Fibroblast of lung (primary cell): ENCODE results near the gene CFAP74. TPM values are rescaled to one million over a fixed set of nuclear protein-coding genes. Genes with fewer than 3 reads are reported as not detected.

ENCODE experiments used
- DNase-seq, 2 donors: peaks; one replicate each; pipeline versions ENCODE4 v3.0.0 to v3.0.0-alpha.2; 2010; ENCODE audit warnings: low read depth in 2 of 2
- H2AFZ ChIP-seq: 2 replicates; pipeline ENCODE4 v1.5.1; 2012; ENCODE audit warnings: low read length, control low read depth, inconsistent platforms
- H3K27ac ChIP-seq: 2 replicates; pipeline ENCODE4 v1.5.1; 2011; ENCODE audit warnings: low read length, control low read depth; ENCODE audit not compliant: insufficient read depth
- H3K27me3 ChIP-seq: 2 replicates; pipeline ENCODE4 v1.5.1; 2011; ENCODE audit warnings: mild to moderate bottlenecking, low read length; ENCODE audit not compliant: control insufficient read depth, insufficient read depth
- H3K36me3 ChIP-seq: 2 replicates; pipeline ENCODE4 v1.5.1; 2011; ENCODE audit warnings: low read length; ENCODE audit not compliant: control insufficient read depth, insufficient read depth
- H3K4me1 ChIP-seq: 2 replicates; pipeline ENCODE4 v1.5.1; 2011; ENCODE audit warnings: low read length; ENCODE audit not compliant: control insufficient read depth, insufficient read depth; ENCODE audit errors: extremely low read depth
- H3K4me2 ChIP-seq: 2 replicates; pipeline ENCODE4 v1.5.1; 2011; ENCODE audit warnings: low read length, control low read depth; ENCODE audit not compliant: insufficient read depth; ENCODE audit errors: extremely low read depth
- H3K4me3 ChIP-seq, 4 experiments: fragments of 200-600 bp in 1 of 4; sonication (generic) in 1 of 4; replicated peaks in 1 of 4; 2 replicates each; pipeline ENCODE4 v1.5.1; 2011 to 2016; ENCODE audit warnings: low read length in 4 of 4, low read depth in 3 of 4, mild to moderate bottlenecking in 3 of 4, control low read depth in 2 of 4, inconsistent platforms in 1 of 4, mixed read lengths in 1 of 4; ENCODE audit not compliant: insufficient read depth in 1 of 4; ENCODE audit errors: control extremely low read depth in 1 of 4
- H3K79me2 ChIP-seq: 2 replicates; pipeline ENCODE4 v1.5.1; 2012; ENCODE audit warnings: mild to moderate bottlenecking, low read length, inconsistent platforms; ENCODE audit not compliant: control insufficient read depth, insufficient read depth
- H3K9ac ChIP-seq: 2 replicates; pipeline ENCODE4 v1.5.1; 2011; ENCODE audit warnings: mild to moderate bottlenecking, low read length, control low read depth; ENCODE audit not compliant: insufficient read depth
- H3K9me3 ChIP-seq: 2 replicates; pipeline ENCODE4 v1.5.1; 2012; ENCODE audit warnings: low read depth, low read length; ENCODE audit not compliant: control insufficient read depth, insufficient read depth
- H4K20me1 ChIP-seq: 2 replicates; pipeline ENCODE4 v1.5.1; 2011; ENCODE audit warnings: low read length; ENCODE audit not compliant: control insufficient read depth, insufficient read depth; ENCODE audit errors: extremely low read depth
- CTCF ChIP-seq, 2 donors: IDR thresholded peaks in 1 of 2; conservative IDR thresholded peaks in 1 of 2; 1 replicate in 1 of 2; 2 replicates in 1 of 2; pipeline ENCODE4 v1.5.1; 2011 to 2012; ENCODE audit warnings: low read length in 2 of 2, control low read depth in 1 of 2, inconsistent platforms in 1 of 2, low read depth in 1 of 2, mild to moderate bottlenecking in 1 of 2
- EZH2 ChIP-seq: IDR thresholded peaks from 2 replicates; pipeline ENCODE4 v1.5.1; 2012; ENCODE audit warnings: low read length, control low read depth, mild to moderate bottlenecking; ENCODE audit errors: missing control alignments
- polyA plus RNA-seq, 2 donors: library from polyadenylated mRNA; depleted of rRNA in 1 of 2; stranded (reverse) in 1 of 2; unstranded in 1 of 2; fragments of >200 nt; gene quantifications; 2 replicates each; pipeline ENCODE4 v1.2.1, GENCODE V29; 2011 to 2012; ENCODE audit warnings: missing spikeins in 1 of 2
- total RNA-seq: library from RNA; depleted of rRNA; stranded (reverse); fragments of >200 nt; gene quantifications from 2 replicates; pipeline ENCODE4 v1.2.1, GENCODE V29; 2014

The CFAP74 gene
- total and polyA plus RNA-seq, 2 donors (not counting 1 experiment from before 2014, with no cell fraction given): not detected

- H3K27ac ChIP-seq: no peak overlapping the region
- no peak overlapping the region for H3K9ac ChIP-seq
- H2AFZ ChIP-seq: no peak overlapping the region
- no peaks in the 10 kb centered on the region for H3K27me3 ChIP-seq
- no peak overlapping the region for H3K4me3 ChIP-seq
- DNase-seq: no peak
- peaks cover 8% of the 10 kb centered on the region for H3K9me3 ChIP-seq
- no peak overlapping the region for H3K4me2 ChIP-seq
- H4K20me1 ChIP-seq: no peaks in the 10 kb centered on the region
- no peaks in the 10 kb centered on the region for H3K36me3 ChIP-seq
- no peaks in the 10 kb centered on the region for H3K4me1 ChIP-seq
- TF ChIP-seq EZH2 (no peak), CTCF (conservative IDR thresholded peaks at IDR 0.05 in 1 of 2, IDR thresholded peaks at IDR 0.05 in 1 of 2; ENCODE audit: low read depth in 1 of 2, low read length in 2 of 2) (no peak)
- H3K79me2 ChIP-seq: no peaks in the 10 kb centered on the region
These were observed 28.8 kb downstream of the CFAP74 start for GRCh38 chr1:1974834-1975233.

GRCh38 chr1:1973716-1974642, 29.6 kb downstream of the CFAP74 start:
- no peak for DNase-seq
- Histone ChIP-seq H3K4me3 (no peak overlapping the region), H3K36me3 (no peaks in the 10 kb centered on the region), H4K20me1 (no peaks in the 10 kb centered on the region), H3K27ac (no peak overlapping the region), H3K9ac (no peak overlapping the region), H3K4me1 (no peaks in the 10 kb centered on the region), H3K27me3 (no peaks in the 10 kb centered on the region), H3K79me2 (no peaks in the 10 kb centered on the region), H3K4me2 (no peak overlapping the region), H3K9me3 (peaks cover 5% of the 10 kb centered on the region), H2AFZ (no peak overlapping the region)
- TF ChIP-seq CTCF (conservative IDR thresholded peaks at IDR 0.05 in 1 of 2, IDR thresholded peaks at IDR 0.05 in 1 of 2; ENCODE audit: low read depth in 1 of 2, low read length in 2 of 2) (no peak), EZH2 (no peak)

GRCh38 chr1:1972976-1973715, 30.4 kb downstream of the CFAP74 start:
- Histone ChIP-seq H4K20me1 (no peaks in the 10 kb centered on the region), H3K4me3 (no peak overlapping the region), H2AFZ (no peak overlapping the region), H3K4me2 (no peak overlapping the region), H3K36me3 (no peaks in the 10 kb centered on the region), H3K27ac (no peak overlapping the region), H3K27me3 (no peaks in the 10 kb centered on the region), H3K9ac (no peak overlapping the region), H3K79me2 (no peaks in the 10 kb centered on the region), H3K9me3 (peaks cover 5% of the 10 kb centered on the region), H3K4me1 (no peaks in the 10 kb centered on the region)
- DNase-seq: no peak
- no peak for TF ChIP-seq EZH2
- TF ChIP-seq CTCF (conservative IDR thresholded peaks at IDR 0.05 in 1 of 2, IDR thresholded peaks at IDR 0.05 in 1 of 2; ENCODE audit: low read depth in 1 of 2, low read length in 2 of 2): no peak
